ENCODE results near the gene ECE1. TPM values are rescaled to one million over a fixed set of nuclear protein-coding genes. Genes with fewer than 3 reads are reported as not detected.

ECE1 gene
- total RNA-seq, 1 donor from 2014 or later = 131 TPM

- DNase-seq (ENCODE audit: low spot score) = no peak
Measured at GRCh38 chr1:21308847-21309652, 18.8 kb upstream of the ECE1 start.

GRCh38 chr1:21308330-21308729, 18.1 kb upstream of the ECE1 start:
- DNase-seq (ENCODE audit: low spot score) = no peak

- no peak for DNase-seq (ENCODE audit: low spot score)
Measured at GRCh38 chr1:21307663-21308305, 17.5 kb upstream of the ECE1 start.

- no peak for DNase-seq (ENCODE audit: low spot score)
Measured at GRCh38 chr1:21307210-21307609, 16.9 kb upstream of the ECE1 start.

GRCh38 chr1:21305900-21306189, 15.6 kb upstream of the ECE1 start:
- DNase-seq (ENCODE audit: low spot score) = no peak

GRCh38 chr1:21305155-21305899, 15.1 kb upstream of the ECE1 start:
- no peak for DNase-seq (ENCODE audit: low spot score)

GRCh38 chr1:21304488-21304887, 14.2 kb upstream of the ECE1 start:
- no peak for DNase-seq (ENCODE audit: low spot score)

GRCh38 chr1:21302747-21303715, 12.8 kb upstream of the ECE1 start:
- no peak for DNase-seq (ENCODE audit: low spot score)

- DNase-seq (ENCODE audit: low spot score) = no peak
Measured at GRCh38 chr1:21301794-21302440, 11.7 kb upstream of the ECE1 start.

GRCh38 chr1:21300774-21301173, 10.5 kb upstream of the ECE1 start:
- DNase-seq (ENCODE audit: low spot score) = no peak

- no peak for DNase-seq (ENCODE audit: low spot score)
Measured at GRCh38 chr1:21299780-21300395, 9.6 kb upstream of the ECE1 start.

GRCh38 chr1:21298981-21299391, 8.7 kb upstream of the ECE1 start:
- no peak for DNase-seq (ENCODE audit: low spot score)

GRCh38 chr1:21297975-21298374, 7.7 kb upstream of the ECE1 start:
- DNase-seq (ENCODE audit: low spot score) = no peak

- DNase-seq (ENCODE audit: low spot score) = no peak
Measured at GRCh38 chr1:21296509-21297354, 6.5 kb upstream of the ECE1 start.

- DNase-seq (ENCODE audit: low spot score) = no peak
Measured at GRCh38 chr1:21295545-21295944, 5.3 kb upstream of the ECE1 start.

GRCh38 chr1:21295002-21295401, 4.7 kb upstream of the ECE1 start:
- no peak for DNase-seq (ENCODE audit: low spot score)

- no peak for DNase-seq (ENCODE audit: low spot score)
Measured at GRCh38 chr1:21294266-21294989, 4.2 kb upstream of the ECE1 start.

- no peak for DNase-seq (ENCODE audit: low spot score)
Measured at GRCh38 chr1:21293537-21294265, 3.4 kb upstream of the ECE1 start.
